Liver (tissue), 9 donors: Measurements from ENCODE around the gene SCN2A. TPM values are rescaled to one million over a fixed set of nuclear protein-coding genes. Genes with fewer than 3 reads are reported as not detected.

Experiments
- DNase-seq: peaks from one replicate; pipeline ENCODE4 v3.0.0-alpha.2; 2017; ENCODE audit warnings: low spot score
- H3K27ac ChIP-seq, 2 donors: one replicate each; pipeline ENCODE4 v1.7.0; 2013; ENCODE audit warnings: inconsistent platforms in 2 of 2, low read length in 2 of 2, control low read depth in 1 of 2, low read depth in 1 of 2, mild to moderate bottlenecking in 1 of 2
- H3K27me3 ChIP-seq, 4 donors: one replicate each; pipeline versions ENCODE4 v1.6.1 to v1.7.0; 2013; ENCODE audit warnings: low read length in 3 of 4, inconsistent platforms in 1 of 4, mild to moderate bottlenecking in 1 of 4, moderate library complexity in 1 of 4; ENCODE audit not compliant: control insufficient read depth in 4 of 4, insufficient read depth in 4 of 4
- H3K36me3 ChIP-seq, 4 donors: one replicate each; pipeline versions ENCODE4 v1.6.1 to v1.7.0; 2013; ENCODE audit warnings: low read length in 3 of 4, mild to moderate bottlenecking in 3 of 4, low read depth in 1 of 4, moderate library complexity in 1 of 4; ENCODE audit not compliant: control insufficient read depth in 4 of 4, insufficient read depth in 3 of 4
- H3K4me1 ChIP-seq, 4 donors: one replicate each; pipeline versions ENCODE4 v1.6.1 to v1.7.0; 2013; ENCODE audit warnings: low read length in 3 of 4, mild to moderate bottlenecking in 3 of 4, moderate library complexity in 1 of 4; ENCODE audit not compliant: control insufficient read depth in 4 of 4, insufficient read depth in 4 of 4
- H3K4me3 ChIP-seq, 3 donors: one replicate each; pipeline versions ENCODE4 v1.6.1 to v1.7.0; 2013; ENCODE audit warnings: low read length in 3 of 3, control low read depth in 1 of 3, low read depth in 1 of 3, mild to moderate bottlenecking in 1 of 3
- H3K9ac ChIP-seq, 2 donors: one replicate each; pipeline ENCODE4 v1.7.0; 2013; ENCODE audit warnings: low read length in 2 of 2, mild to moderate bottlenecking in 2 of 2, moderate library complexity in 2 of 2, control low read depth in 1 of 2, low read depth in 1 of 2
- H3K9me3 ChIP-seq, 4 donors: one replicate each; pipeline versions ENCODE4 v1.6.1 to v1.7.0; 2013; ENCODE audit warnings: low read length in 3 of 4; ENCODE audit not compliant: control insufficient read depth in 4 of 4
- ATF3 ChIP-seq: IDR thresholded peaks from 2 replicates; pipeline ENCODE4 v1.6.1; 2016; ENCODE audit warnings: antibody characterized with exemption
- CTCF ChIP-seq: fragments of 150-350 bp; IDR thresholded peaks from 2 replicates; pipeline ENCODE4 v1.5.1; 2017; ENCODE audit warnings: improper control_type of control experiment, low read depth, low read length; ENCODE audit not compliant: missing input control
- FOXA1 ChIP-seq: IDR thresholded peaks from 2 replicates; pipeline ENCODE4 v1.6.1; 2016; ENCODE audit warnings: antibody characterized with exemption
- FOXA2 ChIP-seq: IDR thresholded peaks from 2 replicates; pipeline ENCODE4 v1.6.1; 2016; ENCODE audit warnings: antibody characterized with exemption
- GABPA ChIP-seq, 2 donors: IDR thresholded peaks in 1 of 2; conservative IDR thresholded peaks in 1 of 2; 2 replicates each; pipeline ENCODE4 v1.6.1; 2016; ENCODE audit warnings: antibody characterized with exemption in 2 of 2, mild to moderate bottlenecking in 1 of 2, moderate library complexity in 1 of 2
- HNF4A ChIP-seq, 2 donors: conservative IDR thresholded peaks; 2 replicates each; pipeline ENCODE4 v1.6.1; 2016; ENCODE audit warnings: antibody characterized with exemption in 2 of 2, mild to moderate bottlenecking in 2 of 2
- HNF4G ChIP-seq: IDR thresholded peaks from 2 replicates; pipeline ENCODE4 v1.6.1; 2016; ENCODE audit warnings: antibody characterized with exemption
- JUND ChIP-seq, 2 donors: IDR thresholded peaks; 2 replicates each; pipeline ENCODE4 v1.6.1; 2016; ENCODE audit warnings: antibody characterized with exemption in 2 of 2
- MAX ChIP-seq: IDR thresholded peaks from 2 replicates; pipeline ENCODE4 v1.6.1; 2016; ENCODE audit warnings: antibody characterized with exemption
- NR2F2 ChIP-seq: IDR thresholded peaks from 2 replicates; pipeline ENCODE4 v1.6.1; 2016; ENCODE audit warnings: antibody characterized with exemption
- RAD21 ChIP-seq, 2 donors: IDR thresholded peaks; 2 replicates each; pipeline ENCODE4 v1.6.1; 2016; ENCODE audit warnings: antibody characterized with exemption in 2 of 2, mild to moderate bottlenecking in 2 of 2
- RXRA ChIP-seq, 2 donors: IDR thresholded peaks; 2 replicates each; pipeline ENCODE4 v1.6.1; 2017 to 2018; ENCODE audit warnings: antibody characterized with exemption in 2 of 2, mild to moderate bottlenecking in 1 of 2
- SP1 ChIP-seq: IDR thresholded peaks from 2 replicates; pipeline ENCODE4 v1.6.1; 2018; ENCODE audit warnings: antibody characterized with exemption, mild to moderate bottlenecking
- YY1 ChIP-seq: IDR thresholded peaks from 2 replicates; pipeline ENCODE4 v1.6.1; 2016; ENCODE audit warnings: antibody characterized with exemption, mild to moderate bottlenecking
- WGBS: extraction: QIAGEN DNeasy Blood & Tissue Kit; methylation state at CpG from one replicate; pipeline ENCODE4 v1.1.7; 2013; 5-methylcytosine and 5-hydroxymethylcytosine counted together
- polyA plus RNA-seq, 2 donors: library from polyadenylated mRNA; stranded (reverse) in 1 of 2; unstranded in 1 of 2; fragments of 200-250 nt in 1 of 2; fragments of >200 nt in 1 of 2; fragmentation: Nextera tagmentation in 1 of 2; extraction: Ambion mirVana in 1 of 2; gene quantifications; one replicate each; pipeline versions ENCODE4 v1.2.1 to v1.2.3, GENCODE V29; 2013 to 2015
- total RNA-seq, 2 donors: library from RNA; depleted of rRNA; stranded (reverse); fragments of >200 nt; gene quantifications; one replicate each; pipeline ENCODE4 v1.2.3, GENCODE V29; 2014
- TF ChIP-seq, protein P1 (sequence below): IDR thresholded peaks from 2 replicates; pipeline ENCODE4 v1.6.1; 2016; ENCODE audit warnings: antibody characterized with exemption, mild to moderate bottlenecking
- TF ChIP-seq, protein P2 (sequence below): IDR thresholded peaks from 2 replicates; pipeline ENCODE4 v1.6.1; 2016; ENCODE audit warnings: antibody characterized with exemption
- donor health status: healthy.
- donor health status: healthy.
- donor health status: healthy.
- donor health status: healthy.
- donor health status: healthy.

The SCN2A gene
- total and polyA plus RNA-seq, 4 donors, result 0.01 to 0.33 (median 0.05) TPM

DNA sequence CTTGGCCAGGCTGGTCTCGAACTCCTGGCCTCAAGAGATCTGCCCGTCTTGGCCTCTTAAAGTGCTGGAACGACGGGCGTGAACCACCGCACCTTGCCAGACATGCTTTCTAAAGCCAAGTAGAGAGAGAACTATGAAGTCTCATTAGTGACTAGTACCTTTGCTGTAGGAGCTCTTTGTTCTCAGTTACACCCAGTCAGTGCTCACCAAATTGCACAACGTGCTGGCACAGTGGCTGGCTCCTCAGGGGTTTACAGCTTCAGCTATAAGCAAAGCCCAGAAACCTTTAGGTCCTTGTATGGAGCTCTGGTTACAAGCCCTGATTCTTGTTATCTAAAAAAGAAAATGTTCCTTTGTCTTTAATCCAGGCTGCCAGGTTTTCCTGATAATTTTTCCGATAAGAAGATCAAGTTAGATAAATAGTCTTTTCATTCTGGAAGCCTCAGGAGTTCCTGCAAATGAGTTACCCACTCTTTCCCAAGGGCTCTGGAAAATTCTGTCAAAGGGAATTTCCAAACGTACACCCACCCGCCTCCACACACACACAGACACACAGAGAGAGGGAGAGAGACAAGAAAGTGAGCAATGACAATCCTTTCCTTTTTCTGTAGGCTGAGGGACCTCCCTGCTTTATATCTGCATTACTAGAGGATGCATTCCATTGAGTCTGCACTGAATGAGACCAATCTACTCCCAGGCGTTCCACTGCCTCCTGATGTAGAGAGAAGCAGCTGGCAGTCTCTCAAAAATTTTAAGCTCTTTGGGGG, 130.1 kb downstream of the SCN2A start:
- no peaks in the 10 kb centered on the region for H3K9me3 ChIP-seq
- H3K4me1 ChIP-seq, result no peaks in the 10 kb centered on the region
- no peak overlapping the region for H3K27ac ChIP-seq
- no peaks in the 10 kb centered on the region for H3K36me3 ChIP-seq
- H3K4me3 ChIP-seq, result no peak overlapping the region
- 76% methylated on average over 11 of the region's 11 CpGs for WGBS
- TF ChIP-seq FOXA1 (no peak), HNF4A (conservative IDR thresholded peaks at IDR 0.05) (no peak), MAX (no peak), ATF3 (no peak), YY1 (no peak), RXRA (IDR thresholded peaks at IDR 0.05) (no peak), CTCF (no peak), JUND (IDR thresholded peaks at IDR 0.05) (no peak), GABPA (IDR thresholded peaks at IDR 0.05 in 1 of 2, conservative IDR thresholded peaks at IDR 0.05 in 1 of 2) (no peak), HNF4G (no peak), RAD21 (IDR thresholded peaks at IDR 0.05) (no peak), NR2F2 (no peak), SP1 (no peak)
- TF ChIP-seq, protein P1, sequence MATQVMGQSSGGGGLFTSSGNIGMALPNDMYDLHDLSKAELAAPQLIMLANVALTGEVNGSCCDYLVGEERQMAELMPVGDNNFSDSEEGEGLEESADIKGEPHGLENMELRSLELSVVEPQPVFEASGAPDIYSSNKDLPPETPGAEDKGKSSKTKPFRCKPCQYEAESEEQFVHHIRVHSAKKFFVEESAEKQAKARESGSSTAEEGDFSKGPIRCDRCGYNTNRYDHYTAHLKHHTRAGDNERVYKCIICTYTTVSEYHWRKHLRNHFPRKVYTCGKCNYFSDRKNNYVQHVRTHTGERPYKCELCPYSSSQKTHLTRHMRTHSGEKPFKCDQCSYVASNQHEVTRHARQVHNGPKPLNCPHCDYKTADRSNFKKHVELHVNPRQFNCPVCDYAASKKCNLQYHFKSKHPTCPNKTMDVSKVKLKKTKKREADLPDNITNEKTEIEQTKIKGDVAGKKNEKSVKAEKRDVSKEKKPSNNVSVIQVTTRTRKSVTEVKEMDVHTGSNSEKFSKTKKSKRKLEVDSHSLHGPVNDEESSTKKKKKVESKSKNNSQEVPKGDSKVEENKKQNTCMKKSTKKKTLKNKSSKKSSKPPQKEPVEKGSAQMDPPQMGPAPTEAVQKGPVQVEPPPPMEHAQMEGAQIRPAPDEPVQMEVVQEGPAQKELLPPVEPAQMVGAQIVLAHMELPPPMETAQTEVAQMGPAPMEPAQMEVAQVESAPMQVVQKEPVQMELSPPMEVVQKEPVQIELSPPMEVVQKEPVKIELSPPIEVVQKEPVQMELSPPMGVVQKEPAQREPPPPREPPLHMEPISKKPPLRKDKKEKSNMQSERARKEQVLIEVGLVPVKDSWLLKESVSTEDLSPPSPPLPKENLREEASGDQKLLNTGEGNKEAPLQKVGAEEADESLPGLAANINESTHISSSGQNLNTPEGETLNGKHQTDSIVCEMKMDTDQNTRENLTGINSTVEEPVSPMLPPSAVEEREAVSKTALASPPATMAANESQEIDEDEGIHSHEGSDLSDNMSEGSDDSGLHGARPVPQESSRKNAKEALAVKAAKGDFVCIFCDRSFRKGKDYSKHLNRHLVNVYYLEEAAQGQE, result no peak
- TF ChIP-seq, protein P2, sequence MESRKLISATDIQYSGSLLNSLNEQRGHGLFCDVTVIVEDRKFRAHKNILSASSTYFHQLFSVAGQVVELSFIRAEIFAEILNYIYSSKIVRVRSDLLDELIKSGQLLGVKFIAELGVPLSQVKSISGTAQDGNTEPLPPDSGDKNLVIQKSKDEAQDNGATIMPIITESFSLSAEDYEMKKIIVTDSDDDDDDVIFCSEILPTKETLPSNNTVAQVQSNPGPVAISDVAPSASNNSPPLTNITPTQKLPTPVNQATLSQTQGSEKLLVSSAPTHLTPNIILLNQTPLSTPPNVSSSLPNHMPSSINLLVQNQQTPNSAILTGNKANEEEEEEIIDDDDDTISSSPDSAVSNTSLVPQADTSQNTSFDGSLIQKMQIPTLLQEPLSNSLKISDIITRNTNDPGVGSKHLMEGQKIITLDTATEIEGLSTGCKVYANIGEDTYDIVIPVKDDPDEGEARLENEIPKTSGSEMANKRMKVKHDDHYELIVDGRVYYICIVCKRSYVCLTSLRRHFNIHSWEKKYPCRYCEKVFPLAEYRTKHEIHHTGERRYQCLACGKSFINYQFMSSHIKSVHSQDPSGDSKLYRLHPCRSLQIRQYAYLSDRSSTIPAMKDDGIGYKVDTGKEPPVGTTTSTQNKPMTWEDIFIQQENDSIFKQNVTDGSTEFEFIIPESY, result no peak
- no peaks in the 10 kb centered on the region for H3K27me3 ChIP-seq
- H3K9ac ChIP-seq, result no peak overlapping the region
- DNase-seq, result no peak

- Histone ChIP-seq H3K4me1 (no peaks in the 10 kb centered on the region), H3K4me3 (no peak overlapping the region), H3K9ac (no peak overlapping the region), H3K9me3 (no peaks in the 10 kb centered on the region), H3K36me3 (no peaks in the 10 kb centered on the region), H3K27me3 (no peaks in the 10 kb centered on the region), H3K27ac (no peak overlapping the region)
- WGBS, result 81% methylated on average over 2 of the region's 2 CpGs
- no peak for DNase-seq
- TF ChIP-seq JUND (IDR thresholded peaks at IDR 0.05), result no peak
- TF ChIP-seq FOXA2, result no peak
- TF ChIP-seq HNF4A (conservative IDR thresholded peaks at IDR 0.05), result no peak
- no peak for TF ChIP-seq YY1
Observed at GRCh38 chr2:165369898-165370296, 130.7 kb downstream of the SCN2A start.
